ENCODE results near the gene CTSL.

Gene CTSL

GRCh38 chr9:87687207-87687606, 38.7 kb upstream of the CTSL start:
- Histone ChIP-seq H3K4me2 (ENCODE audit: low read depth, low read length, poor library complexity, severe bottlenecking) (no peak overlapping the region), H3K27me3 (ENCODE audit: low read length) (no peaks in the 10 kb centered on the region), H3K9me2 (replicated peaks; ENCODE audit: insufficient read depth, low read length) (no peaks in the 10 kb centered on the region), H3K79me2 (ENCODE audit: insufficient read depth, low read length) (no peaks in the 10 kb centered on the region), H3K27ac (ENCODE audit: low read depth, low read length) (no peak overlapping the region), H2AFZ (ENCODE audit: low read depth, low read length, severe bottlenecking) (no peak overlapping the region), H3K9me3 (ENCODE audit: insufficient read depth, low read length) (no peaks in the 10 kb centered on the region), H3F3A (ENCODE audit: insufficient read depth) (no peaks in the 10 kb centered on the region), H3K9ac (ENCODE audit: low read length) (no peak overlapping the region), H4K20me1 (ENCODE audit: low read depth, low read length) (no peaks in the 10 kb centered on the region), H3K4me3 (ENCODE audit: insufficient read depth, low read length, poor library complexity, severe bottlenecking) (no peak overlapping the region), H3K36me3 (ENCODE audit: low read length) (no peaks in the 10 kb centered on the region)
- TF ChIP-seq, protein P1, sequence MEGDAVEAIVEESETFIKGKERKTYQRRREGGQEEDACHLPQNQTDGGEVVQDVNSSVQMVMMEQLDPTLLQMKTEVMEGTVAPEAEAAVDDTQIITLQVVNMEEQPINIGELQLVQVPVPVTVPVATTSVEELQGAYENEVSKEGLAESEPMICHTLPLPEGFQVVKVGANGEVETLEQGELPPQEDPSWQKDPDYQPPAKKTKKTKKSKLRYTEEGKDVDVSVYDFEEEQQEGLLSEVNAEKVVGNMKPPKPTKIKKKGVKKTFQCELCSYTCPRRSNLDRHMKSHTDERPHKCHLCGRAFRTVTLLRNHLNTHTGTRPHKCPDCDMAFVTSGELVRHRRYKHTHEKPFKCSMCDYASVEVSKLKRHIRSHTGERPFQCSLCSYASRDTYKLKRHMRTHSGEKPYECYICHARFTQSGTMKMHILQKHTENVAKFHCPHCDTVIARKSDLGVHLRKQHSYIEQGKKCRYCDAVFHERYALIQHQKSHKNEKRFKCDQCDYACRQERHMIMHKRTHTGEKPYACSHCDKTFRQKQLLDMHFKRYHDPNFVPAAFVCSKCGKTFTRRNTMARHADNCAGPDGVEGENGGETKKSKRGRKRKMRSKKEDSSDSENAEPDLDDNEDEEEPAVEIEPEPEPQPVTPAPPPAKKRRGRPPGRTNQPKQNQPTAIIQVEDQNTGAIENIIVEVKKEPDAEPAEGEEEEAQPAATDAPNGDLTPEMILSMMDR (IDR thresholded peaks at IDR 0.05; ENCODE audit: insufficient read depth, low read length, poor library complexity, severe bottlenecking) = no peak
- no peak for TF ChIP-seq EZH2phosphoT487 (conservative IDR thresholded peaks at IDR 0.05; ENCODE audit: low read length)

- no peaks in the 10 kb centered on the region for H3F3A ChIP-seq (ENCODE audit: insufficient read depth)
- H3K9me2 ChIP-seq (replicated peaks; ENCODE audit: insufficient read depth, low read length) = no peaks in the 10 kb centered on the region
- H3K27ac ChIP-seq (ENCODE audit: low read depth, low read length) = no peak overlapping the region
- H3K79me2 ChIP-seq (ENCODE audit: insufficient read depth, low read length) = no peaks in the 10 kb centered on the region
- H3K9ac ChIP-seq (ENCODE audit: low read length) = no peak overlapping the region
- H2AFZ ChIP-seq (ENCODE audit: low read depth, low read length, severe bottlenecking) = no peak overlapping the region
- no peak overlapping the region for H3K4me2 ChIP-seq (ENCODE audit: low read depth, low read length, poor library complexity, severe bottlenecking)
- TF ChIP-seq, protein P1 (IDR thresholded peaks at IDR 0.05; ENCODE audit: insufficient read depth, low read length, poor library complexity, severe bottlenecking) = no peak
- TF ChIP-seq EZH2phosphoT487 (conservative IDR thresholded peaks at IDR 0.05; ENCODE audit: low read length) = no peak
- no peaks in the 10 kb centered on the region for H3K9me3 ChIP-seq (ENCODE audit: insufficient read depth, low read length)
- no peaks in the 10 kb centered on the region for H4K20me1 ChIP-seq (ENCODE audit: low read depth, low read length)
- no peak overlapping the region for H3K4me3 ChIP-seq (ENCODE audit: insufficient read depth, low read length, poor library complexity, severe bottlenecking)
- no peaks in the 10 kb centered on the region for H3K27me3 ChIP-seq (ENCODE audit: low read length)
- H3K36me3 ChIP-seq (ENCODE audit: low read length) = no peaks in the 10 kb centered on the region
Observed at GRCh38 chr9:87694236-87694755, 31.6 kb upstream of the CTSL start.

GRCh38 chr9:87695523-87695922, 30.4 kb upstream of the CTSL start:
- TF ChIP-seq, protein P1 (IDR thresholded peaks at IDR 0.05; ENCODE audit: insufficient read depth, low read length, poor library complexity, severe bottlenecking) = no peak
- TF ChIP-seq EZH2phosphoT487 (conservative IDR thresholded peaks at IDR 0.05; ENCODE audit: low read length) = no peak
- Histone ChIP-seq H3K9me3 (ENCODE audit: insufficient read depth, low read length) (no peaks in the 10 kb centered on the region), H3K79me2 (ENCODE audit: insufficient read depth, low read length) (no peaks in the 10 kb centered on the region), H3K4me2 (ENCODE audit: low read depth, low read length, poor library complexity, severe bottlenecking) (no peak overlapping the region), H2AFZ (ENCODE audit: low read depth, low read length, severe bottlenecking) (no peak overlapping the region), H3K36me3 (ENCODE audit: low read length) (no peaks in the 10 kb centered on the region), H3K4me3 (ENCODE audit: insufficient read depth, low read length, poor library complexity, severe bottlenecking) (no peak overlapping the region), H3K27ac (ENCODE audit: low read depth, low read length) (no peak overlapping the region), H3K9ac (ENCODE audit: low read length) (no peak overlapping the region), H3K9me2 (replicated peaks; ENCODE audit: insufficient read depth, low read length) (no peaks in the 10 kb centered on the region), H4K20me1 (ENCODE audit: low read depth, low read length) (no peaks in the 10 kb centered on the region), H3F3A (ENCODE audit: insufficient read depth) (no peaks in the 10 kb centered on the region), H3K27me3 (ENCODE audit: low read length) (no peaks in the 10 kb centered on the region)
